Prostate gland (tissue), 2 donors: Measurements from ENCODE around the gene ANGPTL2.

Experiments
- CTCF ChIP-seq, 4 experiments: fragments of 200-600 bp in 2 of 4; fragments of 450-650 bp in 2 of 4; sonication (generic) in 2 of 4; IDR thresholded peaks; 1 replicate in 3 of 4; 2 replicates in 1 of 4; pipeline ENCODE4 v1.5.1; 2016 to 2019; ENCODE audit warnings: antibody characterized with exemption in 4 of 4, mild to moderate bottlenecking in 2 of 4, moderate library complexity in 2 of 4
- POLR2A ChIP-seq: fragments of 450-650 bp; IDR thresholded peaks from one replicate; pipeline ENCODE4 v1.6.1; 2016; ENCODE audit warnings: antibody characterized with exemption, mild to moderate bottlenecking
- POLR2AphosphoS5 ChIP-seq: sonication (generic); formaldehyde crosslinking; IDR thresholded peaks from one replicate; pipeline ENCODE4 v1.6.1; 2017; ENCODE audit warnings: antibody characterized with exemption

GRCh38 chr9:127093319-127094020 lies 29.0 kb downstream of the ANGPTL2 start:
- TF ChIP-seq CTCF (IDR thresholded peaks at IDR 0.05) (no peak), POLR2AphosphoS5 (no peak), POLR2A (no peak)
